TTC549 (cell line): ENCODE results near the gene EGFL7.
"Not testable (repeated sequence)": the region's sequence is repeated elsewhere in the genome, so short reads cannot be mapped to it uniquely, and the experiment has no call there.

ENCODE experiments used
- FAIRE-seq: peaks from 2 replicates; lab custom pipeline; 2012; peaks lifted over from hg19 to GRCh38; lab: Jason Lieb, UNC

EGFL7 gene

DNA sequence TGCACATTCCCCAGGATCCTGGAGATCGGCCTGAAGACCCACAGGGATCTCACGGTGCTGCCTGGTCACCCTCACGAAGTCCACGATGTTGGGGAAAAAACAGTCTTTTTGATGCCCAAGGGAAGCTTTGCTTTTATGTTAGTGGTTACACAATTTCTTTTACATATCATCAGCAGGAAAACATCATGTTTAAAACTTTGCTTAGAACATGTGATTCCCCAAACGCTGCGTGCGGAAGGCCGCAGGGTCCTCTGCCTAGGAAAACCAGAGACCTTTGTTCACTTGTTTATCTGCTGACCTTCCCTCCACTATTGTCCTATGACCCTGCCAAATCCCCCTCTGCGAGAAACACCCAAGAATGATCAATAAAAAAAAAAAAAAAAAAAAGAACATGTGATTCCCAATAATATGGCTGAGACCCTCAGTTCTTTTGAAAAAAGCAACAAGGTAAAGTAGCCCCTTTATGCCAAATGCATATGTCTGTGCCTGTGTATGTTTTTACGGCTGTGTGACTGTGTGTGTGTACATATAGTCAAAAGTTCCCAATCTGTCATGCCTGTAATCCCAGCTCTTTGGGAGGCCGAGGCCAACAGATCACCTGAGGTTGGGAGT lies 36.0 kb downstream of the EGFL7 start:
- FAIRE-seq: no peak

GRCh38 chr9:136700304-136700703 lies 37.6 kb downstream of the EGFL7 start:
- no peak for FAIRE-seq

DNA sequence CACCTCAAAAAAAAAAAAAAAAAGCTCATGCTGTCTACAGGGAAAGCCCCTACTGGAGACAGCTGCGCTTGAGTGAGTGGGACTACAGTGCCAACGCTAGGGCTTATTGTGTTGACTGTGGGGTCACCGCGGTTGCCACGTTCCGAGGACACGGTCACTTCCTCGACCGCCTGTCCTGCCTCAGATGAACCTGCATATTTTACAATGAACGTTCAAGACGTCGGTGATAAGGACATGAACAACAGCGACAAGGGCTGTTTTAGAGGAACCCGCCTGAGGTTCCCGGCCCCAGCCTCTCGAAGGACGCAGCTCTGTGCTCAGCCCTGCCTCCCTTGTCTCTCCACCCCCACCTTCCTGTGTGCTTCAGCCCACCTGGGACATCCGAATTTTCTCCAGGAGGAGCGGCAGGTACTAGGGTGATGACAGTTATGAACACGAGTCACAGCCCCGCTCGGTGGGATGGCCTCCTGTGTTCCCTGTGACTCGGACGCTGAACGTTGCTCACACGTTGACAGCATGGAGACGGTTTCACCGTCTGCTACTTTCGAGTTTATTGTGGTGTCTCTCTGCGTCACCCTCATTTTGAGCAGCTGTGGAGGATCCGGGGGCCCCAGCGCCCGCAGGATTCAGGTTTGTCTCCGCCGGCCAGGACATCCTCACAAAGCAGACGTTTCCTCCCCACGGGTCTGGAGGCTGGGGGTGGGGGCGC lies 38.4 kb downstream of the EGFL7 start:
- no peak for FAIRE-seq

DNA sequence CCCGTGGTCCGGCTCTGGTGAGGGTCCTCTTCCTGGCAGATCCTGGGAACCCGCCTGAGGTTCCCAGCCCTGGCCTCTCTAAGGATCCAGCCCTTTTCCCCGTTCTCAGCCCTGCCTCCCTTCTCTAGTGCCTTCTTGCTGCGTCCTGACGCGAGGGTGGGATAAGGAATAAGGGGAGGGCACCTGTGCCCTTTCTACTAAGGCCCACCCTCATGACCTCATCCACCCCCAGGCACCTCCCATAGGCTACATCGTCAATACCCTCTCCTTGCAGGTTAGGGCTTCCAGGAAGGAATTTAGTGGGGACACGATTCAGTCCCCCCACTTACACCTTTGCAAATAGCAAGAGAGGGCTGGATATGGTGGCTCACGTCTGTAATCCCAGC lies 38.9 kb downstream of the EGFL7 start:
- FAIRE-seq: no peak

GRCh38 chr9:136703276-136703860 lies 40.7 kb downstream of the EGFL7 start:
- FAIRE-seq: no peak

GRCh38 chr9:136704741-136705140 lies 42.0 kb downstream of the EGFL7 start:
- not testable (repeated sequence) for FAIRE-seq

DNA sequence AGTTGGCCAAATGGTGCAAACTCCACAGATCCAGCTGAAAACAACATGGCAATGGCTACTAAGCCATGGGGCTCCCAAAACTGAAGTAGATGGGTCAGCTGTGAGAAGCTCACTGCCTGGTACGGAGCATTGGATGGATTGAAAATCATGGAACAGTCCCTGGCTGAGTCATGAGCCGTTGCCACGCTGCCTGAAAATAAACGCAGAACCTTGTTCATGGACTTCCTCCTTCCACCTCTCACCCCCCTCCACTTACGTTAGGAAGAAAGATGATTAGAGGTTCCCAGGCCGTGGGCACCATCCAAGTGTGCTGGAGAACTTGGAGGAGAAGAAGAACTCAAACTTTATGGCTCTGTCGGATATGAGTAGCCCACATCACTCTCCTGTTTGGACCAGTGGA lies 42.8 kb downstream of the EGFL7 start:
- FAIRE-seq: no peak

DNA sequence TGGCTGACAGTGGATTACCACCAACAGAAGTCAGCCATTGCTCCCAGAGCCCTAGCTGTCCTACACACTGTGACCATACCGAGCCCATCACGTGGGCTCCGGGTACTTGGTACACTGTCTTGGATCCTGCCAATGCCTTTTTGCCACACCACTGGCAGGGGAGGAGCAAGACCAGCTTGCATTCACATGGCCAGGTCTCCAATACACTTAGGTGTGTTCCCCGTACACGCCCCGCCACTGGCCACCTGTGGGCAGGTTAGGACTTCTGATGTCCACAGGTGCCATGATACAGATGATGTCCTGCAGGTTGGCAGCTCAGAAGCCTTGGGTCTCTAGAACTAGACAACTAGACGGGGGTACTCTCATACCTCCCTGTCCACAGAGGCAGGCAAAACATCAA lies 44.3 kb downstream of the EGFL7 start:
- FAIRE-seq: no peak

DNA sequence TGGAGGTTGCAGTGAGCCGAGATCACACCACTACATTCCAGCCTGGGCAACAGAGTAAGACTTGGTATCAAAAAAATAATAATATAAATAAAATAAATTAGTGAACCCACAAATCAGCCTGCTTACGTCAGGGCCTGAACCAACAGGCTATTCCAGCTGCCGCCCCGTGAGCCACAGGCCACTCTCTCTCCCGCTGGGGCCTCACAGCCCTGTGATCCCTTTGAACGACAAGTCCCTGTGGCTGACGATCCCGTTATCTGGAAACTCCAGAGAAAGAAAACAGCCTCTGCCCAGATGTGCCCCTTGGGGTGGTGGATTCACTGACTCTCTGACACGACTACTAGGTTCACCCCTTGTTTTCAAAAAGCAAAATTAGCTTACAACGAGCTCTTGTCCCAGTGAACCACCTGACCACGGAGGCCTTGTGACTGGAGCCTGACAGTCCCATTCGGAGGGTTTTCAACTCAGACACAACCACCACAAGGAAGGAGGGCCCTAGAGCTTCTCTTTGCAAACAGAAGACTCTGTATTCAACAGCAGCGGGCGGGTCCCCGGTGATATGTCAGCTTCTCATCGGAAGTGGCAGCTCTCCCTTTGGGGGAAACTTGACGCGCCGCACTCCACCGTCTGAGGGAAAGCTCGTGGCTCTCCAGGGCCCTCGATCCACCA lies 45.3 kb downstream of the EGFL7 start:
- FAIRE-seq: no peak

- no peak for FAIRE-seq
Observed at GRCh38 chr9:136709454-136710109, 46.9 kb downstream of the EGFL7 start.

- FAIRE-seq: no peak
Observed at GRCh38 chr9:136710543-136710942, 47.8 kb downstream of the EGFL7 start.

GRCh38 chr9:136711219-136711648 lies 48.5 kb downstream of the EGFL7 start:
- not testable (repeated sequence) for FAIRE-seq

GRCh38 chr9:136711751-136712689 lies 49.3 kb downstream of the EGFL7 start, which contains the start of gene DIPK1B:
Gene DIPK1B, plus strand, starts transcription at chr9:136712572. Its CDS starts 94 bp downstream, at chr9:136712666.
- no peak for FAIRE-seq

GRCh38 chr9:136712690-136713544 lies 50.2 kb downstream of the EGFL7 start:
- FAIRE-seq: no peak

DNA sequence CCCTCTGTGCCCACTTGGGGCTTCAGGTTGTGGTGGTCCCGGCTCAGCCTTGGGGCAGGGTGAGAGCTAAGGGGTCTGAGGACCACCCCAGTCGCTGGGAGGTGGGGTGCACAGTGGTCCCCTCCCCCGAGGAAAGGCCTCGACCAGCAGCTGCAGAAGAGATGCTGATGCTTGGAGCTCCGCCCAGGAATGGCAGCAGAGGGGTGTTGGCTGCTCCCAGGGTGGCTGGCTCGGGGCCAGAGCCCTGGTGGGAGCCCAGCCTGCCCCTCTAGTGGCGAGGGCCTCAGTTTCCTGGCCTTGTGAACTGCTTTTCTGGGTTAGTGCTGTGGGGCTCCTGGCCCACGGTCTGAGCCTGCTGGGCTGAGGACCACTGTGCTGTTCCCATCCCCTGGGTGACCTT lies 50.8 kb downstream of the EGFL7 start:
- FAIRE-seq: no peak

DNA sequence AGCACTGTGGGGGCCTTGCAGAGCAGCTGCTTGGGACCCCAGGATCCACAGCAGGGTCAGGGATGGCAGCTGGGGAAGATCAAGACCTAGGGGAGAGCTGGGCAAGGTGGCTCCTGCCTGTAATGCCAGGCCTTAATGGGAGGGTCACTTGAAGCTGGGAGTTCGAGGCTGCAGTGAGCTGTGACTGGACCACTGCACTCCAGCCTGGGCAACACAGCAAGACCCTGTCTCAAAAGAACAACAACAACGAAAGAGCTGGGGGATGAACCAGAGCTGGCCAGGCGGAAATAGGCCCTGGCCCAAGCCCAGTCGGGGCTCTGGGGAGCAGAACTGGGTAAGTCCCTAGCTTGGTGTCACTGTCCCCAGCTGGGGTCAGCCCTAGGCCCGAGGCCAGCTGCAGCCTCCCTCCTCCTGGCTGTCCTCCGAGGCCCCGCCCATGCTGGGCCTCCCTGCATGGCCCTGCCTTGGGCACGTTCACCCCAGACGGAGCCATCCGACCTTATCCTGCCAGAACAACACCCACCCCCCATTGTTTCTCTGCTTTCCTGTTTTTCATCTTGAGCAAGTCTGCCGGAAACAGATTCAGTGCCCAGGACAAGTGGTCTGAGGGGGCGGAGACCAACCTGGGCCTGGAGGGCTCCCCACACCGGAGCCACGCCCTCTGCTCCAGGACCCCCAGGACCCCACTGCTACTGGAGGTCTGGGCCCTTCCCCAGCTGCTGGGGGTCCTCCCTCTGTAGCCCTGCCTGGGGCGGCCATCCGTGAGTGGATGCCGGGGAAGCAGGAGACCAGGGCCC lies 51.6 kb downstream of the EGFL7 start:
- FAIRE-seq: no peak

GRCh38 chr9:136714893-136715274 lies 52.2 kb downstream of the EGFL7 start:
- no peak for FAIRE-seq

- no peak for FAIRE-seq
Observed at GRCh38 chr9:136717399-136717798, 54.7 kb downstream of the EGFL7 start.

- FAIRE-seq: no peak
Observed at GRCh38 chr9:136718345-136719194, 55.9 kb downstream of the EGFL7 start.
